HG03045 (cell line): ENCODE measurements around the gene ATP1A4.
"Not testable (repeated sequence)": the region's sequence is repeated elsewhere in the genome, so short reads cannot be mapped to it uniquely, and the experiment has no call there.

ENCODE experiments used
- ATAC-seq: cut with Tn5 transposase; IDR thresholded peaks from one replicate; pipeline ENCODE4 v1.9.1; 2021; ENCODE audit warnings: mild to moderate bottlenecking, moderate library complexity; ENCODE audit not compliant: unreplicated experiment

Gene ATP1A4

DNA sequence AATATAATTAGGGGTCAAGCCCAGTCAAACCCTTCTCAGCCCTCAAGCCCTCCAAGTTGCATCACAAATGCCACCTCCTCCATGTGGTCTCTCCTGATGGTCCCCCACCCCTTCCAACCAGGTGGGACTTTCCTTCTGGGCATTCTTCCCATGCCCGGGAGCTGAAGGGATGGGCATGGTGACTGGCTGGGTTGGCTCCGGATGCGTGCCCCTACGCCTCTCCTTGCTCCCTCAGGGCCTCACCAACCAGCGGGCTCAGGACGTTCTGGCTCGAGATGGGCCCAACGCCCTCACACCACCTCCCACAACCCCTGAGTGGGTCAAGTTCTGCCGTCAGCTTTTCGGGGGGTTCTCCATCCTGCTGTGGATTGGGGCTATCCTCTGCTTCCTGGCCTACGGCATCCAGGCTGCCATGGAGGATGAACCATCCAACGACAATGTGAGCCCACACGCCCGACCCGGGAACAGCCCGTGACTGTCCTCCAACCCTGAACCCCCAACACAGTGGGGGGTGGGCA, 28.4 kb upstream of the ATP1A4 start:
- ATAC-seq = no peak

DNA sequence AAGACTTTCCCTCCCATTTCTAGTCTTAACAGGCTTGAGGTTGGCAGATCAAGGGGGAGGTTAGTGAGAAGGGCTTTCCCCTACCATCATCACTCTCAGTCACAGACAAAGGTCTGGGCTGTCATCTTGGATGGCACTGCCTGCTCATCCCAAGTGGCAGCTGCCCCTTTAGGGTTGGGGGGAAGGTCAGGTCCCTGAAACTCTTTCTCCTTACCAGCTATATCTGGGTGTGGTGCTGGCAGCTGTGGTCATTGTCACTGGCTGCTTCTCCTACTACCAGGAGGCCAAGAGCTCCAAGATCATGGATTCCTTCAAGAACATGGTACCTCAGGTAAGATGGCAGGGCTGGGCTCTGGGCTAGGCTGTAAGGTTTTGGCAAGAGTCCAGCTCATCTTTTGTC, 27.7 kb upstream of the ATP1A4 start:
- no peak for ATAC-seq

DNA sequence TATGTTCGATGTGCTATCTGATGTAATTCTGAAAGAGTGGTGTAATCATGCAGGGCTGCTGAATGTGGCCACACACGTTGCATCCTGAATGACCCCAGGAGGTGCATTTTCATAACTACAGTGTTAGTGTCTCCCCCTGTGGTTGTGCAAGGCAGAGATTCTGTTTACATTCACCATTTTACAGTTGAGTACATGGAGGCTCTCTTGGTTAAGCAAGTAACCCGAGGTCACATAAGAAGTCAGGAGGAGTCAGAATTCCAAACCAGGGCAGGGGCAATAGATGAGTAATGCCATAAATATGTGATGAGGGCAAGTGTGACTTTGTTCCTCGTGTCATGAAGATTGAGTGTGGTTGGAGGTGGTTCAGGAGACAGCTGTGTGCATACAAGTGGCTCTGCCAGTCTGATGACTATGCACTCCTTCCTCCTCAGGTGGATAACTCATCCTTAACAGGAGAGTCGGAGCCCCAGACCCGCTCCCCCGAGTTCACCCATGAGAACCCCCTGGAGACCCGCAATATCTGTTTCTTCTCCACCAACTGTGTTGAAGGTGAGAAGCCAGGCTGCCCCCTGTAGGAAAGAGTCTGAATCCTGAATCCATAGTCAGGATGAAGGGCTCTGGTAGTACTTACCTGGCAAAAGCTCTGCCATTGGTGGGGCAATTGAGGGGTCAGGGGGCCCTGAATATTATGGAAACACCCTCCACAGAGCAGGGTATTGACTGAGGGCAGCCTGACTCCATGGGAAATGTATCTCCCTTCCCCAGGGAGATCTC, 26.5 kb upstream of the ATP1A4 start:
- no peak for ATAC-seq

DNA sequence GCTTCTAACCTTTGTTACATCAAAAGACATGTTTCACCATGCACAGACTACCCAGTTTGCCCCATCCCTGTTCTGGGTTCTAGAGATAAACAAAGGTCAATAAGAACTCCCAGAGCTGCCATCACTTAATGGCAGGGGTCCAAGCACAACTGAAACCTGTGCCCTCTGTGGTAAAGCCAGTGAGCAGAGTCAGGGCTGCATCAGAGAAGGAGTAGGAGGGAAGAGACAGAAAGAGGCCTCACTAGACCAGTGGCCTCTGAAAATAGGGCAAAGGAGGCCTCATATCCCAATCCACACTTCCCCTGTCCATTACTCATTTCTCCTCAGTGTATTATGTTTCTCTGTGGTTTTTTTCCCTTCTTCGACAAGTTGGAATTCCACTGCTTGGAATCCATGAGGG, 25.7 kb upstream of the ATP1A4 start:
- no peak for ATAC-seq

DNA sequence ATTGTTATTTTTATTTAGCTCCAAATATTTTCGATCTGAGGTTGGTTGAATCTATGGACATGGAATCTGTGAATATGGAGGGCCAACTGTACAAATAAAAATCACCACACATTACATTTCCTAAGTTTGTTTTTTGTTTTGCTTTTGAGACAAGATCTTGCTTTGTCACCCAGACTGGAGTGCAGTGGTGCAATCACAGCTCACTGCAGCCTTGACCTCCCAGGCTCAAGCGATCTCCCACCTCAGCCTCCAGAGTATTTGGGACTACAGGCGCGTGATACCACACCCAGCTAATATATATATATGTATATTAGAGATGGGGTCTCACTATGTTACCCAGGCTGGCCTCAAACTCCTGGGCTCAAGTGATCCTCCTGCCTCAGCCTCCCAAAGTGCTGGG, 25.1 kb upstream of the ATP1A4 start:
- not testable (repeated sequence) for ATAC-seq

GRCh38 chr1:160127381-160127780, 24.0 kb upstream of the ATP1A4 start:
- ATAC-seq = no peak

- ATAC-seq = no peak
Observed at GRCh38 chr1:160127865-160128523, 23.4 kb upstream of the ATP1A4 start.

DNA sequence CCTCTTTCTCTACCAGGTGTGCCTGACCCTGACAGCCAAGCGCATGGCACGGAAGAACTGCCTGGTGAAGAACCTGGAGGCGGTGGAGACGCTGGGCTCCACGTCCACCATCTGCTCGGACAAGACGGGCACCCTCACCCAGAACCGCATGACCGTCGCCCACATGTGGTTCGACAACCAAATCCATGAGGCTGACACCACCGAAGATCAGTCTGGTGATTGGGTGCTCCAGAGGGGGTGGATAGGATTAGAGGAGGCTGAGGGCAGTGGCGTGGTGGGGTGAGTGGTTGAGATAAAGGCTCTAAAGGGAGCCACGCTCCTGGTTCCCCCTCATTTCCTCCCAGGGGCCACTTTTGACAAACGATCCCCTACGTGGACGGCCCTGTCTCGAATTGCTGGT, 22.8 kb upstream of the ATP1A4 start:
- ATAC-seq = no peak

- ATAC-seq = no peak
Observed at GRCh38 chr1:160129046-160129445, 22.4 kb upstream of the ATP1A4 start.

GRCh38 chr1:160129558-160129957, 21.8 kb upstream of the ATP1A4 start:
- no peak for ATAC-seq

GRCh38 chr1:160129966-160130365, 21.4 kb upstream of the ATP1A4 start:
- ATAC-seq = no peak

- no peak for ATAC-seq
Observed at GRCh38 chr1:160130486-160130885, 20.9 kb upstream of the ATP1A4 start.

- ATAC-seq = no peak
Observed at GRCh38 chr1:160130939-160131338, 20.5 kb upstream of the ATP1A4 start.

- ATAC-seq = no peak
Observed at GRCh38 chr1:160131803-160132565, 19.4 kb upstream of the ATP1A4 start.

DNA sequence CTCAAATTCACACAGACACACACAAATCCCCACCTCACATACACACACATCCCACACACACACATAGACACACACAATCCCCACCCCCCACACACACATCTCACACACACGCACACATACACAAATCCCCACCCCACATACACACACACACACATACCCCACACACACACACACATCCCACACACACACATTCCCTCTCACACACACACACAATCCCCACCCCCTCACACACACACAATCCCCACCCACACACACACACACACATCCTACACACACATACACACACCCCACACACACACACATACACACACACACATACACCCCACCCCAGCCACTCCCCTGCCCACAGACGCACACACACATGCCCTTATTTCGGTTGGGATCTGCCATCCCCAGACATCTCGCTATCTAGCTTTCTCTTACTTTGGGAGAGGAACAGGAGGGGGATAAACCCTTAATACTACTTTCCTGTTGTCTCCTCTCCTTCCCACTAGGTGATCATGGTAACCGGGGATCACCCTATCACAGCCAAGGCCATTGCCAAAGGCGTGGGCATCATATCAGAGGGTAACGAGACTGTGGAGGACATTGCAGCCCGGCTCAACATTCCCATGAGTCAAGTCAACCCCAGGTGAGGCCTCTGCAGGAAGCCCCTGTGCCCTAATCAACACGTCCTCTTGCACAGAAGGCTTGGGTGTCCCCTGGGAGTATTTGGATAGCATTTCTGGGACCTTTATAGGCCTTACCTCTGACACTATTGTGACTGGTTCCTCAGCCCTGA, 17.2 kb upstream of the ATP1A4 start:
- ATAC-seq = no peak

GRCh38 chr1:160134791-160135572, 16.4 kb upstream of the ATP1A4 start:
- ATAC-seq = no peak

GRCh38 chr1:160136121-160136925, 15.1 kb upstream of the ATP1A4 start:
- no peak for ATAC-seq

DNA sequence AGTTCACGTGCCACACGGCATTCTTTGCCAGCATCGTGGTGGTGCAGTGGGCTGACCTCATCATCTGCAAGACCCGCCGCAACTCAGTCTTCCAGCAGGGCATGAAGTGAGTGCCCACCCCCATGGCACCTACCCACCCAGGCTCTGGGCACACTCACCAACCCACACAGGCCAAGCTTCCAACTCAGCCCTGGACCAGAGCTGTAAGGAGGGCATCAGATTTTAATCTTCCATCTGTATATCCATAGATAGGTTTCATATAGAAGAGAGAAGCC, 14.5 kb upstream of the ATP1A4 start:
- ATAC-seq = no peak

DNA sequence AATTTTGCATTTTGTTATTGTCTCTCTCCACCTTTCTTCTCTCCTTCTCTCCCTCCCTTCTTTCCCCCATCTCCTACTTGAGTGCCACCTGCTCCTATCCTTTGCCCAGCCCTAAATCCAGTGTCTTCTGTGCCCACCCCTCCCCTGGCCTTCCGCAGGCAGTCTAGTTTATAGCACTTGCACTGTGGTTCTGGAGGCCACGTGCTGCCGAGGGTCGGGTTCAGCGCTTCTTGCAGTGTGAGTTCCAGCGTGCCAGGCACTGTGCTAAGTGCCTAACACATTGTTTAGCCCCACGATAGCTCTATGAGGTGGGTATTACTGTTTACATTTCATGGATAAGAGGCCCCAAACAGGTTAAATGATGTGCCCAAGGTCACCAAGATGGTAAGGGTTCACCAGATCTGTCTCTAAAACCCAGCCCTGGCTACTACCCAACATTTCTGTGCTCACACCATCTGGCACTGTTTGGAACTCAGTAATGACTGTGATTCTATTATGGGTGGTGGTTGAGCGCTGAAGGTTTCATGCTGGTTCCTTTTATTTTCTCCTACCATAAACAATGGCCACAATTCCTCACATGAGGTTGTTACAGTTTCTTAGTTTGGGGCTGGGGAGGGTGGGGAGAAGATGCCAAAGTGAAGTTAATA, 14.1 kb upstream of the ATP1A4 start:
- ATAC-seq = no peak
